ENCODE results near the gene PTPN4. TPM values are rescaled to one million over a fixed set of nuclear protein-coding genes. Genes with fewer than 3 reads are reported as not detected.

The PTPN4 gene
- total and polyA plus RNA-seq, 2 of the 8 experiments (the other 6 are each of a cell fraction or from before 2014, with no cell fraction given), result 28.5 to 105 TPM

- H3K18ac ChIP-seq (ENCODE audit: extremely low read depth, low read length), result no peak overlapping the region
- TF ChIP-seq KDM1A (IDR thresholded peaks at IDR 0.05; ENCODE audit: borderline replicate concordance, low read length), result no peak
- no peak overlapping the region for H3K56ac ChIP-seq (replicated peaks; ENCODE audit: insufficient read length, low read depth, low read length)
- CTCF ChIA-PET (ENCODE audit: partially characterized antibody), result interaction anchor here (0.7 to 1.2 kb wide), 2 partner anchors 18 to 498 kb away, joined by 4 to 7 read pairs; no protein-coding TSS in a partner anchor
- FAIRE-seq (no peak), DNase-seq (ENCODE audit: low read depth in 1 of 2, low spot score in 2 of 2) (no peak)
- H3K79me1 ChIP-seq (ENCODE audit: low read depth, low read length), result peaks cover 4% of the 10 kb centered on the region; the same call in 1 of the 2 replicates
- H4K8ac ChIP-seq (ENCODE audit: extremely low read depth, insufficient read depth, low read length), result no peak overlapping the region
- peaks cover 0 to 16% (median 7%) of the 10 kb centered on the region in 4 experiments; a peak in 4 of 7 replicates for H3K4me1 ChIP-seq (replicated peaks in 1 of 4; ENCODE audit: control insufficient read depth in 3 of 4, insufficient read depth in 4 of 4, low read length in 3 of 4)
- no peak overlapping the region for H2AK5ac ChIP-seq (ENCODE audit: low read depth, low read length)
- no peak overlapping the region for H4K91ac ChIP-seq (replicated peaks; ENCODE audit: insufficient read length, low read length)
- 0 out of 4 replicates have a peak, but pooled peaks cover 0 to 3% of the 10 kb centered on the region in 2 experiments for H3K9me3 ChIP-seq (ENCODE audit: insufficient read depth in 2 of 2, low read depth in 1 of 2, low read length in 1 of 2)
- no peak overlapping the region for H3K4me2 ChIP-seq (ENCODE audit: insufficient read depth in 1 of 2, low read depth in 2 of 2, low read length in 2 of 2)
- no peak overlapping the region for H3K27ac ChIP-seq (ENCODE audit: low read depth, low read length)
- no peaks in the 10 kb centered on the region for H3K23me2 ChIP-seq (ENCODE audit: low read depth, low read length)
- peaks cover 31 to 98% of the 10 kb centered on the region in 2 experiments for H3K79me2 ChIP-seq (ENCODE audit: control insufficient read depth in 1 of 2, insufficient read depth in 2 of 2, low read length in 2 of 2)
- no peak overlapping the region for H3K4me3 ChIP-seq (ENCODE audit: extremely low read depth in 1 of 4, insufficient read depth in 2 of 4, low read depth in 3 of 4, low read length in 4 of 4)
- no peak overlapping the region for H2AFZ ChIP-seq (ENCODE audit: low read length)
- H3K23ac ChIP-seq (ENCODE audit: insufficient read length), result no peak overlapping the region
- H3K9ac ChIP-seq (replicated peaks in 1 of 4; ENCODE audit: extremely low read depth in 1 of 4, low read depth in 3 of 4, low read length in 3 of 4), result no peak overlapping the region
- H3K36me3 ChIP-seq (ENCODE audit: control insufficient read depth in 2 of 4, insufficient read depth in 4 of 4, low read length in 3 of 4), result peaks cover 0 to 5% (median 1%) of the 10 kb centered on the region in 4 experiments; a peak in 2 of 8 replicates
- H2BK120ac ChIP-seq (replicated peaks; ENCODE audit: low read depth, low read length), result no peak overlapping the region
- H3K27me3 ChIP-seq (replicated peaks in 1 of 4; ENCODE audit: control insufficient read depth in 3 of 4, extremely low read depth in 1 of 4, insufficient read depth in 3 of 4, low read length in 3 of 4), result no peaks in the 10 kb centered on the region
- H3K4ac ChIP-seq (replicated peaks; ENCODE audit: insufficient read length, low read depth, low read length), result no peak overlapping the region
- POLR2A ChIA-PET (ENCODE audit: partially characterized antibody), result interaction anchor here (0.7 kb wide), 1 partner anchor 9 kb away, joined by 3 read pairs; no protein-coding TSS in a partner anchor
- H4K20me1 ChIP-seq (replicated peaks in 1 of 2; ENCODE audit: control insufficient read depth in 1 of 2, insufficient read depth in 2 of 2, low read length in 2 of 2), result peaks cover 9 to 14% of the 10 kb centered on the region in 2 experiments
- WGBS, 2 experiments (ENCODE audit: extremely low coverage in 1 of 2, insufficient coverage in 1 of 2, insufficient read length in 1 of 2, insufficient replicate concordance in 2 of 2, low coverage in 1 of 2, low lambda C conversion rate in 2 of 2, missing lambda C conversion rate in 1 of 2), result 85% methylated on average over 5 of the region's 5 CpGs; no CpG with 5 or more reads in 1 of the 2 experiments
- H3K14ac ChIP-seq (ENCODE audit: insufficient read length), result no peak overlapping the region
- H2BK20ac ChIP-seq (ENCODE audit: low read length), result no peak overlapping the region
- H2BK5ac ChIP-seq (ENCODE audit: low read depth, low read length), result no peak overlapping the region
- no peak overlapping the region for H4K5ac ChIP-seq (ENCODE audit: insufficient read length, low read depth, low read length)
- H2BK15ac ChIP-seq (ENCODE audit: low read length), result no peak overlapping the region
- no peak overlapping the region for H2BK12ac ChIP-seq (ENCODE audit: low read depth, low read length)
Observed at GRCh38 chr2:119784876-119785275, 25.2 kb downstream of the PTPN4 start.

Measured in H1 (cell line).